Ascending aorta (tissue), 2 donors: ENCODE data around the gene CNTNAP5. TPM values are rescaled to one million over a fixed set of nuclear protein-coding genes. Genes with fewer than 3 reads are reported as not detected.
"Not testable (repeated sequence)": the region's sequence is repeated elsewhere in the genome, so short reads cannot be mapped to it uniquely, and the experiment has no call there.

Experiments used
- DNase-seq, 2 donors: peaks; one replicate each; pipeline ENCODE4 v3.0.0-alpha.2; 2019; ENCODE audit warnings: low spot score in 2 of 2
- H3K27ac ChIP-seq, 2 donors: fragments of 200-600 bp; sonication (generic); one replicate each; pipeline ENCODE4 v1.5.1; 2016 to 2017; ENCODE audit warnings: mild to moderate bottlenecking in 1 of 2
- H3K27me3 ChIP-seq: fragments of 200-600 bp; sonication (generic); one replicate; pipeline ENCODE4 v1.5.1; 2017
- H3K36me3 ChIP-seq, 2 donors: fragments of 200-600 bp; sonication (generic); one replicate each; pipeline ENCODE4 v1.5.1; 2016
- H3K4me1 ChIP-seq, 2 donors: fragments of 200-600 bp; sonication (generic); one replicate each; pipeline ENCODE4 v1.5.1; 2016 to 2017; ENCODE audit warnings: mild to moderate bottlenecking in 1 of 2
- H3K4me3 ChIP-seq, 2 donors: fragments of 200-600 bp; sonication (generic); one replicate each; pipeline ENCODE4 v1.5.1; 2016 to 2017; ENCODE audit warnings: mild to moderate bottlenecking in 1 of 2
- H3K9me3 ChIP-seq, 2 donors: fragments of 200-600 bp; sonication (generic); one replicate each; pipeline ENCODE4 v1.5.1; 2016
- CTCF ChIP-seq, 3 experiments: fragments of 200-600 bp in 2 of 3; fragments of 450-650 bp in 1 of 3; sonication (generic) in 2 of 3; IDR thresholded peaks; one replicate each; pipeline ENCODE4 v1.5.1; 2016 to 2019; ENCODE audit warnings: antibody characterized with exemption in 3 of 3, mild to moderate bottlenecking in 1 of 3, moderate library complexity in 1 of 3
- intact Hi-C: fragments of 100-400 bp; cut with DNase I; formaldehyde crosslinking; loops from one replicate; pipeline ENCODE4 v1.15.1; 2023
- total RNA-seq: library from RNA; depleted of rRNA; stranded (reverse); fragments of >200 nt; gene quantifications from one replicate; pipeline ENCODE4 v1.1.0, GENCODE V29; 2016

CNTNAP5 gene
- total RNA-seq, 1 donor from 2014 or later: not detected

GRCh38 chr2:124402274-124402673 is 377.2 kb downstream of the CNTNAP5 start:
- no peak for TF ChIP-seq CTCF (IDR thresholded peaks at IDR 0.05)
- no peak overlapping the region for H3K27ac ChIP-seq
- no peaks in the 10 kb centered on the region for H3K4me1 ChIP-seq
- H3K4me3 ChIP-seq: no peak overlapping the region
- H3K36me3 ChIP-seq: no peaks in the 10 kb centered on the region
- no peak for DNase-seq
- intact Hi-C loops: no loop called here
- H3K27me3 ChIP-seq: no peaks in the 10 kb centered on the region
- H3K9me3 ChIP-seq: no peaks in the 10 kb centered on the region

- DNase-seq, H3K27ac ChIP-seq, H3K9me3 ChIP-seq, intact Hi-C loops, H3K4me3 ChIP-seq, H3K4me1 ChIP-seq, H3K36me3 ChIP-seq, H3K27me3 ChIP-seq: not testable (repeated sequence)
Measured at GRCh38 chr2:124407836-124408534, 382.9 kb downstream of the CNTNAP5 start.

GRCh38 chr2:124424074-124424473 is 399.0 kb downstream of the CNTNAP5 start:
- Histone ChIP-seq H3K27ac (no peak overlapping the region), H3K36me3 (no peaks in the 10 kb centered on the region), H3K4me3 (no peak overlapping the region), H3K27me3 (no peaks in the 10 kb centered on the region), H3K9me3 (no peaks in the 10 kb centered on the region), H3K4me1 (no peaks in the 10 kb centered on the region)
- TF ChIP-seq CTCF (IDR thresholded peaks at IDR 0.05): no peak
- no peak for DNase-seq
- intact Hi-C loops: no loop called here

GRCh38 chr2:124426122-124426521 is 401.0 kb downstream of the CNTNAP5 start:
- Histone ChIP-seq H3K4me3 (no peak overlapping the region), H3K36me3 (no peaks in the 10 kb centered on the region), H3K4me1 (no peaks in the 10 kb centered on the region), H3K27ac (no peak overlapping the region), H3K9me3 (no peaks in the 10 kb centered on the region), H3K27me3 (no peaks in the 10 kb centered on the region)
- intact Hi-C loops: no loop called here
- DNase-seq: no peak
- no peak for TF ChIP-seq CTCF (IDR thresholded peaks at IDR 0.05)

GRCh38 chr2:124426625-124427024 is 401.5 kb downstream of the CNTNAP5 start:
- Histone ChIP-seq H3K4me3 (no peak overlapping the region), H3K4me1 (no peaks in the 10 kb centered on the region), H3K9me3 (no peaks in the 10 kb centered on the region), H3K27me3 (no peaks in the 10 kb centered on the region), H3K36me3 (no peaks in the 10 kb centered on the region), H3K27ac (no peak overlapping the region)
- no peak for DNase-seq
- TF ChIP-seq CTCF (IDR thresholded peaks at IDR 0.05): no peak
- intact Hi-C loops: no loop called here

- Histone ChIP-seq H3K9me3 (no peaks in the 10 kb centered on the region), H3K36me3 (no peaks in the 10 kb centered on the region), H3K27ac (no peak overlapping the region), H3K27me3 (no peaks in the 10 kb centered on the region), H3K4me1 (no peaks in the 10 kb centered on the region), H3K4me3 (no peak overlapping the region)
- TF ChIP-seq CTCF (IDR thresholded peaks at IDR 0.05): no peak
- DNase-seq: no peak
- intact Hi-C loops: no loop called here
Measured at GRCh38 chr2:124437811-124438210, 412.7 kb downstream of the CNTNAP5 start.
